ACHN (cell line): ENCODE results near the gene TOMM22.
A peak's percentile ranks its signal among the peaks of the same experiment; 100 is the strongest.

ENCODE experiments used
- DNase-seq: peaks from one replicate; pipeline ENCODE4 v3.0.0-alpha.2; 2015
- in situ Hi-C: cut with HindIII; loops from 2 replicates; pipeline ENCODE4 v1.10.0; 2017; ENCODE audit warnings: low sequenced_read_pairs, low pct_ligation_motif_present, low pct_unique_long_range_greater_than_20kb

The TOMM22 gene

DNA sequence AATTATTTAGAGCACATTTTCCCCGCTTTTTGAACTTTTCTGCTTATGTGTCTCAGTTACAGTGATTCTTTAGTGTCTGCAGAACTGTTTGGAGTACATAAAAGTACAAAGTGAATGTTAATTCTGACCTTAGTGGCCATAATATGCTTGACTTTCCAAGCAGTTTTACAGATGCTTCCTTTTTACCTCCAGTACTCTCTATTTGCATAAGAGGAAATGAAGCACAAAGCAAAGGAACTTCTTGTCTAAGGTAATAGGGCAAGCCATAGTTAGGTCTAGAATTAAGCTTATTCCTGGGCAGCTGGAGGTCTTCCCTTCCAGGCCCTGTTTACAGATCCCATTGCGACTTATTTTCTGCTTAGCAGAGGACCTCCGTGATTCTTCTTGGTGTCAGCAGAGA lies 27.5 kb downstream of the TOMM22 start:
- no peak for DNase-seq
- in situ Hi-C loops, result no loop called here

DNA sequence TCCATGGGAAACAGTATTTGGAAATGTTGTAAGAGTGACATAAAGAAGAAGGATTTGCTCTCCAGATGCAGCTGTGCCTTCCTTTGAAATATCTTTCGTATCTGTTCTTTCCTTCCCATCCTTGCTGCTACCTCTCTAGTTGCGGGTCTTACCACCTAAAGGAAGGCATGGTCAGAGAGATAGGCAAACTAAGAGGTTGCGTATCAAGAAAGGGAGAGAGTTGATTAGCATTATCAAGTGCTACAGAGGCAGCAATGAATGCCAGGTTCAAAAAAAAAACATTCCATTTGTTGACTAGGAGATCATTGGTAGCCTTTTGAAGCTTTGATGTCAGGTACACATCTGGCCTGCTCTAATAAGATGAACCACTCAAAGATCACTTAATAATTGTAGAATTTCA lies 28.6 kb downstream of the TOMM22 start:
- no peak for DNase-seq
- in situ Hi-C loops, result no loop called here

DNA sequence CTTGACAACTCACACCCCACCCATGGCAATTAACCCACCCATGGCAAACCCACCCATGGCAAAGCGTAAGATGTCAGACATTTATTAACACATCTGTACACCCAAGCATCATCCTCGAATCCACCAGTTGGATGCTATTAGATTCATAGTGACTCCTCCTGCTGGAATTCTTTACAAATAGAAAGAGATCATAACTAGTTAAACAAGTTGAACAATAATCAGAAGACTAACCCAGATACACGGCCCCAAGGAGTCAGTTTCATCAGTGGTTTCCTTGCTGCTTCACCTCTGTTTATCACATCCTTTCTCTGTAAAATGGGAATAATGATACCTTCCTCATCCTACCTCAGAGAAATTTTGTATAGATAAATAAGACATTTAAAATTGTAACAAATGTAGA lies 29.1 kb downstream of the TOMM22 start:
- no peak for DNase-seq
- in situ Hi-C loops, result no loop called here

DNA sequence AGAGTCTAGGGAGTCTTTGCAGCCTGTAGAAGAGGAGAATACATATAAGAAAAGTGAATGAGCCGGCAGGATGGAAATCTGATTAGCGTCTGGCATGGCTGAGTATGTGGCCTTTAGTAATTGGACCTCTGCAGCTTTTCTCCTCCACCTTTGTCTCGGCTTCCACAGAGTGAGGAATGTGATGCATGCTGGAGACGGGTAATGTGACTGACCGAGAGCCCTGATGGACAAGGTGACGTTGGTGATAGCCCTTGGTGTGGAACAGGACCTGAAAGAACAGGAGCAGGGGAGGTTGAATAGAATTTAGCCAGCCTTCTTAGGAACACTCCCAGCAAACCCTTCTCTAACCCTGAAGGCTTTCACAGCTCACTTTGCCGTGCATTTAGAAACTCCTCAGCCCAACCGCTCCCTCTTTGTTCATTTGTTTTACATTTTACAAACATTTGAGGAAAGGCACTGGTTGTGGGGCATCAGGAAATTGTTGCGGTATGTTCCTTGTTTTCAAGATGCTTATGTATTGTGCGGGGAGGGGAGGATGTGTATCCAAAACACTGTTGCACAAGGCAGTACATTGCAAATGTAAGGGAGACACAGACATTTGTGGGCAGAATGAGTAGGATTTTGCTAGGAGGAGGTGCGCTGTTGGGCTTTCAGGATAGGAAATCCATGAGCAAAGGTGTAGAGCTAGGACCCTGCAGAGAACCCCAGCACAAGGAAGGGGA lies 30.9 kb downstream of the TOMM22 start:
- no peak for DNase-seq
- in situ Hi-C loops, result no loop called here

DNA sequence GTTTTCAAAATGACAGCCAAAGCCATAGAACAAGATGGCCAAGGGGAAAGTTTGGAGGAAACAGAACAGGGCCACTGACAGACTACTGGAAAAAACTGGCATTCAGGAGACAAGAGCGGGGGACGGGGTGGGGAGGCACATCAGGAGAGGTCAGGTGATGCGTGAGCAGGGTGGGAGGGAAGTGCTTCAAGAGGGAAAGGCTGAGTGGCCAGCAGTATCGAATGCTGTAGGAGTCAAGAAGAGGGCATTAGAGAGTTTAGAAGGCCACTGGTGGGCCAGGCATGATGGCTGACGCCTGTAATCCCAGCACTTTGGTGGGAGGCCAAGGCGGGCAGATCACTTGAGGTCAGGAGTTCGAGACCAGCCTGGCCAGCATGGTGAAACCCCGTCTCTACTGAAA lies 32.2 kb downstream of the TOMM22 start:
- no peak for DNase-seq
- in situ Hi-C loops, result no loop called here

DNA sequence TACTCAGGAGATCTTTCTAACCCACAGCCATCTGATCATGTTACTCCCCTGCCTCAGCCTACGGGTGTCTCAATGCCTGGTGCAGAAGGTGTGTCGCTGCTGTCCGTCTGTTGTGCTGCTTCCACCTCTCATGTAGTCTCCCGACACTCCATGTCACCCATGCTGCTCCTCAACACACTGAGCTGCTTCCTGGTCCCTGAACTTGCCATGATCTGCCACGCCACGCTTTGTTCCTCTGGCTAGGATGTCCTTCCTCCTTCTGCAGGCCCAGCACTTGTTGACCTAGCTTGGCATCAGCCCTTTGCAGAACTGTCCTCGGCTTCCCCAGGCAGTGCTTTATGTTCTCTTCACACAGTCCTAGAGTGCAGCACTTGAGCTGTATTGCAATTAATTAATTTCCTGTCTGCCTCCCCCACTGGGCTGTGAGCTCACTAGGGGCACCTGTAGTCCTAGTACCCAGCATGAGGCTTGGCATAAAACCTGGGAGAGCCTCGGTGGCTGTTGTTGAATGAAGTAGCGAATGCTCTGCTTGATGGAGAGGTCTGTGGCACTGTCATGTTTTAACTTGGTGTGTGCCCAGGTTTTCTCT lies 33.5 kb downstream of the TOMM22 start:
- no peak for DNase-seq
- in situ Hi-C loops, result no loop called here

DNA sequence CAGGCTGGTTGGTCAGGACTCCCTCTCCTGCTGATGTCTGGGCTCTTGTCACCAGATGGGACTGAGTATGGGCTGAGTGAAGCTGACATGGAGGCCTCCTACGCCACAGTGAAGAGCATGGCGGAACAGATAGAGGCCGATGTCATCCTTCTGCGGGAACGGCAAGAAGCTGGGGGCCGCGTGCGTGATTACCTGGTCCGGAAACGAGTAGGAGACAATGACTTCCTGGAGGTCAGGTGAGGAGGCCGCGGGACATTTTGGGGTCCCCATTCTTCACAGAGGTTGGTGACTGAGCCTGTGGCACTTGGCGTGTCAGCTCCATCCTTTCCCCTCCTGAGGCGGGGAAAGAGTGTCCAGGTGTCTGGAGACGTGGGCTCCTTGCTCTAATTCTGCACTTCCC lies 34.1 kb downstream of the TOMM22 start:
- in situ Hi-C loops, result no loop called here
- no peak for DNase-seq

DNA sequence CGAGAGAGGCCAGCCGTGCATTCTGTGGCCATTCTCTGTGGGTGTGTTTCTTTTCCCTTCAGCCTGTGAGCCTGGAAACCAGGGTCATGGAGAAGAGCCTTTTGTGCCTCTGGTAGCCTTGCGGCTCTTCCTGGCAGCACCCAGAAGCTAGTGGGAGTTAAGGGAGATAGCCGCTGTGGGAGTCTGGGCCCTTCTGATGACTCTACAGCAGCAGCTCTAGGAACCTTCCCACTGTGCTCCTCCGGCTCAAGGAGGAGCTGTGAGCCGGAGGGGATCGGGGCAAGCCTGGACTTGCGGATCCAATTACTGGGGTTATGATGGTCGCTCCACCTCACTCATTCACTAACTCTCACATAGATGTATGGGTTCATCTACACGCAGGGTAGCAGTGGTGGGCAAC lies 34.5 kb downstream of the TOMM22 start:
- DNase-seq, result no peak
- in situ Hi-C loops, result no loop called here

DNA sequence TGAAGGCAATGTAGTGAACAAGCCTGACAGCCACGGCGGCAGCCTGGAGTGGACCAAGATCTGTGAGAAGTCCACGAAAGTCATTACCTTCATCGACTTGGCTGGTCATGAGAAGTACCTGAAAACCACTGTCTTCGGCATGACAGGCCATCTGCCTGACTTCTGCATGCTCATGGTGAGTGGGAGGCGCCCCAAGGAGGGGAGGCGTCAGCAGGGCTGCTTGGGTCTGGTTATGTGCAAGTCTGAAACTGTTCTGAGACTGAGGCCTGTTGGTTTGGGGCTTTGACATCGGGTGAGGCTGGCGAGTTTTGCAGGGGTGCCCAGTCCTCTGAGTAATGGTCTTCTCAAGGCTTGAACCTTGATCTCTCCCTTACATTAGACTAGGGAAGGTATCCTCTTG lies 35.1 kb downstream of the TOMM22 start:
- in situ Hi-C loops, result no loop called here
- no peak for DNase-seq

DNA sequence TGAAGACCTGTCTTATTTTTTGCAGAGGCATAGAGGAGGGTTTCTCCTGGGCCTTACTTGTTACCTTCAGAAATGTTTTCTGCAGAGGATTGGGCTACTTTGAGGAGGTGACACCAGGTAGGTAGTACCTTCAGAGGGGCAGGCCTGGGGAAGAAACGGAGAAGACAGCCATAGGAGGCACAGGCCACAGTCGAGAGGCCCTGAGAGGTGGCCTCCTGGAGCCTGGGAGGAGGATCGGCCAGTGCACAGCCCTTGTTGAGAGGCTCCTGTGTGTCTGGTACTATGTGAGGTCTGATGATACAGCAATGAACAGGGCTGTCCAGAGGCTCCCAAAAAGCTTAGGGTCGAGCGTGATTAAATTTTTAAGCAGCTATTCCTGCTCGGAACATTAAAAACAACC lies 35.5 kb downstream of the TOMM22 start:
- no peak for DNase-seq
- in situ Hi-C loops, result no loop called here

DNA sequence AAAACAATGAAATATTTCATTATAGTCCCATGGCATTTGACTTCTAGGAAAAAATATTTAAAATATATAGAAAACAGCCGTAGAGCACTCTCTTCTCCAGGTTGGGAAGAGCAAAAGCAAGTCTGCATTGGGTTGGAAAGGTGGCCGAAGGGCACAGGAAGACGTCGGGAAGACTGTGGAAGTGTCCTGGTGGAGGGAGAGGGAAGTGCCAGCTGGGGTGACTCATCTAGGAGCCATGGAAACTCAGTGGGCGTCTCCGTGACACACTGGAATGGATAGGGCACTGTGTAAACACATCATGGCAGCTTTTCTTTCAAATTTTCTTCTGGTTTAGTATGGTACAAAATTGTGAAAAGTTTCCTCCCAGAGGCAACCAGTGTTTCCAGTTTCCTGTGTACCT lies 36.7 kb downstream of the TOMM22 start:
- in situ Hi-C loops, result no loop called here
- DNase-seq, result peak; percentile 88

DNA sequence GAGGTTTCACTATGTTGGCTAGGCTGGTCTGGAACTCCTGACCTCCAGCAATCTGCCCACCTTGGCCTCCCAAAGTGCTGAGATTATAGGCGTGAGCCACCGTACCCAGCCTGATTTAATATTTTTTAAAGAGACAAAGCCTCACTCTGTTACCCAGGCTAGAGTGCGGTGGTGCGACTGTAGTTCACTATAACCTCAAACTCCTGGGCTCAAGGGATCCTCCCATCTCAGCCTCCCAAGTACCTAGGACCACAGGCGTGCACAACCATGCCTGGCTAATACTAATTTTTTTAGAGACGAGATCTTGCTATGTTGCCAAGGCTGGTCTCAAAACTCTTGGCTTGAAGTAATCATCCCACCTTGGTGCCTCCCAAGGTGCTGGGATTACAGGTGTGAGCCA lies 37.4 kb downstream of the TOMM22 start:
- in situ Hi-C loops, result no loop called here
- DNase-seq, result no peak

DNA sequence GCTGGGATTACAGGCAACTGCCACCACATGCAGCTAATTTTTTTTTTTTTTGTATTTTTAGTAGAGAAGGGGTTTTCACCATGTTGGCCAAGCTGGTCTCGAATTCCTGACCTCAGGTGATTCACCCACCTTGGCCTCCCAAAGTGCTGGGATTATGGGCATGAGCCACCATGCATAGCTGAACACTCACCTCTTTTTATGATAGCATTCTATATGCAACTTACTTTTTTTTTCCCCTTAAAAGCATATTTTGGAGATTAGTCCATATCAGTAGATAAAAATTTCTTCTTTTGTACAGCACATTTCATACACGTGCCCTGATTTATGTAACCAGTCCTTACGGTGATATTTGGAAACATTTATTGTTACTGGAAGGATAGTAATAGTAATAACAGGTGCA lies 38.6 kb downstream of the TOMM22 start:
- in situ Hi-C loops, result no loop called here
- DNase-seq, result no peak

DNA sequence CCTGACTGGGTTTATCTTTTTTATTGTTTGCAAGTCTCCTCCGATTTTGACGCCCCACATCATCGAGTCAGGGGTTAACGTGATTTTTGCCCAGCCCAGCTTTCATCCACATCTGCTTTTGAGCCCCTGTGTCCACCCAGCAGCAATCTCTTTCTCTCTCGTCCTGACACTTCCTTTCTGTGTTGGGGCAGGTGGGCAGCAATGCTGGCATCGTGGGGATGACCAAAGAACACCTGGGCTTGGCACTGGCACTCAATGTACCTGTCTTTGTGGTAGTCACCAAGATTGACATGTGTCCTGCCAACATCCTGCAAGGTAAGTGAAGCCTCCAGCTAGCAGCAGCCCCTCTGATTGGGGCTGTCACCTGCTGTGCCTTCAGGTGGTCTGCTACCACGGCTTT lies 39.8 kb downstream of the TOMM22 start:
- in situ Hi-C loops, result no loop called here
- no peak for DNase-seq

DNA sequence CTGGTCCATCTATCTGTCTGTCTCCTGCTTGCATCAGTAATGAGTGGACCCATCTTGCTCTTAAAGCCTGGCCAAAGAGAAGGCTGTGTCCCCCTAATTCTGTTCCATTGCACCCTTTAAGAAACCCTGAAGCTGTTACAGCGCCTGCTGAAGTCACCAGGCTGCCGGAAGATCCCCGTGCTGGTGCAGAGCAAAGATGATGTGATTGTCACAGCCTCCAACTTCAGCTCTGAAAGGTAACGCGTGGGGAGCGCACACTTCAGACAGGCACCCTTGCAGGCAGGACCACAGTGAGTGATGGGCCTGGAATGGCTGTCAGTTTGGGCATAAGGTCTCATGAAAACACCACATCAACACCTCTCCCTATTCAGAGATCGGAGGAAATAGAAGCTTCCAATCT lies 42.4 kb downstream of the TOMM22 start:
- in situ Hi-C loops, result no loop called here
- no peak for DNase-seq

DNA sequence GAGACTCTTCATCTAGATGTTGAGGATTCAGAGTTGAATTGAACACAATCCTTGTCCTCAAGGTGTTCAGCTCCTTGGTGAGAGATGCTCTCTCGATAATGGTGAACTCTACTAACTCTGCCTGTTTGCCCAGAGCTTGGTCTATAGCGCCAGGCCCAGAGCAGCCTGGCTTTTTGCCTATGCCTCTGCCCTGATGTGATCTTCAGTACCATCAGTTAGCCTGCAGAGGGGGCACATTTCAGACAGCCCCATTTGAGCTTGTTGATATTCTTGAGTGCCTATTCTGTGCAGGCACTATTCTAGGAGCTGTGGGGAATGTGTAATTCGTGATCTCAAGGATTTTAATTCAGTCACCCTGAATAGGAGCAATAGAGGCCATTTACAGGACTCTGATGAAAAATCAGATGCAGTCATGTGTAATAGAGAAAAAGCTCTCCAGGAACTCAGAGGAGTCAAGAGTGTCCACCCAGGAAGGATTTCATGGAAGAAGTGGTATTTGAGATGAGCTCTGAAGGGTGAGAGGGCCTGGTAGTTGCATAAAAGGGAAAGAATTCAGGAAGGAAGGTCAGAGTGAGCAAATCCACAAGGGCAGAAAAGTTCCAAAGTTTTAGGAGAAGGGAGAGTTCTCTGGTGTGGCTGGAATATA lies 43.3 kb downstream of the TOMM22 start:
- in situ Hi-C loops, result no loop called here
- DNase-seq, result peak; percentile 43

DNA sequence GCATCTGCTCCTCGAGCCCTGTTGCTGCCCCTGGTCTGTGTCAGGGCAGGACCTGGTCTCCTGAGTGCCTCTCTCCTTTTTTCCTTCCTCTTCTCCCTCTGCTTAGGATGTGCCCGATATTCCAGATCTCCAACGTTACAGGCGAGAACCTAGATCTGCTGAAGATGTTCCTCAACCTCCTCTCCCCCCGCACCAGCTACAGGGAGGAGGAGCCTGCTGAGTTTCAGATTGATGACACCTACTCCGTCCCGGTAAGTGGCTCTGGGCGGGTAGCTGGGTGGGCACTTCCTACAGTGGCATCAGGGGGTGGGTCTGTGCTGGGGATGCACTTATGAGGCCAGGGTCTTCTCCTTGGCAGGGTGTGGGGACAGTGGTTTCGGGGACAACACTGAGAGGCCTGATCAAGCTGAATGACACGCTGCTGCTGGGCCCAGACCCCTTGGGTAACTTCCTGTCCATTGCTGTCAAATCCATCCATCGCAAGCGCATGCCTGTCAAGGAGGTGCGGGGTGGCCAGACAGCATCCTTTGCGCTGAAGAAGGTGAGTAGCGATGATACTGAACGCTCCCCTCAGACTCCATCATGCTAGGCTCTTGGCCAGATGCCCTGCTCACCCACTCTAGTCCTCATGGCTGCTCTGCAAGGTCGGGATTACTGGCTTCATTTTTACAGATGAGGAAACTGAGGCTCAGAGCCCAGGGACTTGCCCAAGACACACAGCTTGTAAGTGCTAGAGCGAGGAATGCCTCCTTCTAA lies 44.3 kb downstream of the TOMM22 start:
- in situ Hi-C loops, result no loop called here
- DNase-seq, result no peak

DNA sequence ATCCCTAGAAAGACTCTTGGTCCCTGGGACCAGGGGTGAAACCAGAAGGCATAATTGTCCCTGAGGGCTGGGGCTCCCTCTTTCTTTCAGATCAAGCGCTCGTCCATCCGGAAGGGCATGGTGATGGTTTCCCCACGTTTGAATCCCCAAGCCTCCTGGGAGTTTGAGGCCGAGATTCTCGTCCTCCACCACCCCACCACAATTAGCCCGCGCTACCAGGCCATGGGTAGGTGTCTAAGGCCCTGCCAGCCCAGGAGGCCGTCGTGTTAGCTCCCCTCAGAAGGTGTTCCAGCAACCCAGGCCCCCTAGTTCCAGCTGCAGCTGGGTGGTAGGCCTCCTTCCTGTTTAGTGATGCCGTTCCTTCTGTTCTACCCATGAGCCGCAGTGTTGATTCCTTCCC lies 45.4 kb downstream of the TOMM22 start:
- in situ Hi-C loops, result no loop called here
- DNase-seq, result no peak
